OCI-LY7 (cell line): ENCODE results near the gene KCNQ5.

Experiments
- EZH2phosphoT487 ChIP-seq: fragments of 200-600 bp; sonication (generic); IDR thresholded peaks from 2 replicates; pipeline ENCODE4 v1.6.1; 2018; ENCODE audit warnings: low read depth, borderline replicate concordance, mild to moderate bottlenecking, mixed run types, antibody characterized with exemption, low read length, moderate library complexity, mixed read lengths
- TF ChIP-seq, protein P1 (sequence below): fragments of 200-600 bp; sonication (generic); conservative IDR thresholded peaks from 2 replicates; pipeline ENCODE4 v1.5.1; 2014; ENCODE audit warnings: mild to moderate bottlenecking, antibody characterized with exemption, low read length, moderate library complexity, mixed read lengths

- TF ChIP-seq, protein P1, sequence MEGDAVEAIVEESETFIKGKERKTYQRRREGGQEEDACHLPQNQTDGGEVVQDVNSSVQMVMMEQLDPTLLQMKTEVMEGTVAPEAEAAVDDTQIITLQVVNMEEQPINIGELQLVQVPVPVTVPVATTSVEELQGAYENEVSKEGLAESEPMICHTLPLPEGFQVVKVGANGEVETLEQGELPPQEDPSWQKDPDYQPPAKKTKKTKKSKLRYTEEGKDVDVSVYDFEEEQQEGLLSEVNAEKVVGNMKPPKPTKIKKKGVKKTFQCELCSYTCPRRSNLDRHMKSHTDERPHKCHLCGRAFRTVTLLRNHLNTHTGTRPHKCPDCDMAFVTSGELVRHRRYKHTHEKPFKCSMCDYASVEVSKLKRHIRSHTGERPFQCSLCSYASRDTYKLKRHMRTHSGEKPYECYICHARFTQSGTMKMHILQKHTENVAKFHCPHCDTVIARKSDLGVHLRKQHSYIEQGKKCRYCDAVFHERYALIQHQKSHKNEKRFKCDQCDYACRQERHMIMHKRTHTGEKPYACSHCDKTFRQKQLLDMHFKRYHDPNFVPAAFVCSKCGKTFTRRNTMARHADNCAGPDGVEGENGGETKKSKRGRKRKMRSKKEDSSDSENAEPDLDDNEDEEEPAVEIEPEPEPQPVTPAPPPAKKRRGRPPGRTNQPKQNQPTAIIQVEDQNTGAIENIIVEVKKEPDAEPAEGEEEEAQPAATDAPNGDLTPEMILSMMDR = no peak
- TF ChIP-seq EZH2phosphoT487 = no peak
These were observed 291.9 kb downstream of the KCNQ5 start for GRCh38 chr6:72913797-72914196.
